Cardiac muscle cell (in vitro differentiated cells and primary cell): ENCODE results near the gene PIK3R2. TPM values are rescaled to one million over a fixed set of nuclear protein-coding genes. Genes with fewer than 3 reads are reported as not detected.
A peak's percentile ranks its signal among the peaks of the same experiment; 100 is the strongest.

ENCODE experiments used
- DNase-seq, 2 donors: peaks; one replicate each; pipeline versions ENCODE4 v3.0.0 to v3.0.0-alpha.2; 2010 to 2017; ENCODE audit warnings: low read depth in 1 of 2, low spot score in 1 of 2
- H3K27ac ChIP-seq: fragments of 200-600 bp; sonication (generic); 2 replicates; pipeline ENCODE4 v1.5.1; 2016
- H3K27me3 ChIP-seq: fragments of 200-600 bp; sonication (generic); 2 replicates; pipeline ENCODE4 v1.6.0; 2016; ENCODE audit warnings: control low read depth
- H3K36me3 ChIP-seq: fragments of 200-600 bp; sonication (generic); 2 replicates; pipeline ENCODE4 v1.5.1; 2016; ENCODE audit warnings: control low read depth
- H3K4me1 ChIP-seq: fragments of 200-600 bp; sonication (generic); 2 replicates; pipeline ENCODE4 v1.8.1; 2017; ENCODE audit warnings: low read depth, mild to moderate bottlenecking, mixed run types
- H3K4me3 ChIP-seq: fragments of 200-600 bp; sonication (generic); 2 replicates; pipeline ENCODE4 v1.5.1; 2016; ENCODE audit warnings: mild to moderate bottlenecking
- H3K9me3 ChIP-seq: fragments of 200-600 bp; sonication (generic); 2 replicates; pipeline ENCODE4 v1.5.1; 2017; ENCODE audit warnings: low read depth, mild to moderate bottlenecking, control low read depth
- polyA plus RNA-seq: library from polyadenylated mRNA; unstranded; fragments of >200 nt; fragmentation: Nextera tagmentation; extraction: Ambion mirVana; gene quantifications from 2 replicates; pipeline ENCODE4 v1.2.1, GENCODE V29; 2016
- total RNA-seq: library from RNA; depleted of rRNA; stranded (reverse); fragments of >200 nt; gene quantifications from 2 replicates; pipeline ENCODE4 v1.2.3, GENCODE V29; 2016
- TF ChIP-seq, protein P1 (sequence below): IDR thresholded peaks from 2 replicates; pipeline ENCODE4 v1.5.1; 2012; ENCODE audit warnings: low read depth, mild to moderate bottlenecking, low read length

PIK3R2 gene
- total and polyA plus RNA-seq, 2 experiments from 2014 or later = 53.8 to 64.7 TPM

DNA sequence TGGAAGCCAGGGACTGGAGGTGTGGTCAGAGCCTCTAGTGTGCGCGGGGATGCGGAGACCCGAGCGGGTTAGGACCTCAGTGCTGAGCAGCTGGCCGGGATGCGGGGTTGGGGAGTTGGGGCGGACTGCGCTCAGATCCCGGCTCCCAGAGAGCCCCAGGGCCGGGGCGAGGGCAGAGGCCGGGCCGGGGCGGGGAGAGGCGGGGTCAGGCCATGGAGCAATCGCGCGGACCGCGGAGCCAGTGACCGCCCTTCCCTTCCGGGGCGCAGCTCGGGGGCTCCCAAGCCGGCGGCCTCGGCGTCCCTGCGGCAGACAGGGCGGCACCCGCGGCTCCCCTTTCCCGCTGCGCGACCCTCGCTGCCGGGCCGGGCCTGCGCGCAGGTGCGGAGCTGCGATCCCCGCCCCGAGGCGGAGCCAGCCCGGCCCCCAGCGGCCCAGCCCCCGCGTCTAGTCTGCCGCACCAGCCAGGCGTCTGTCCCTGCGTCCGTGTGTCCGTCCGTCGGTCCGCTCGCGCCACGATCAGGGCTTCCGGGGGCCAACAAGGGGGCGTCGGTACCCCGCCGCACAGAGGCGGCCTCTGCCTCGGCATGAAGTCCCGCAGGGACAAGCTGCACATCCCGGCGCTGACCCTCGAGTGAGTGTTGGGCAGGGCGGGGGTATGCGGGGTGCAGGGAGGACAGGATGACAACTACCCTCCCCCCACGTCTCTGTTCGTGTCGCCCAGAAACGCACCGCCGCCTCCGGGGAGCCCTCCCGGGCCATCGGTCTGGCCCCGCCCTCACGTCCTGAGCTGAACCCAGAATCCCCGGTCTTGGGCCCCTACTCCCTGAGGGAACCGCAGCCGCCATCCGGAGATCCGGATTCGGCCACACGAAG, 43.0 kb upstream of the PIK3R2 start:
- Histone ChIP-seq H3K9me3 (no peaks in the 10 kb centered on the region), H3K36me3 (no peaks in the 10 kb centered on the region), H3K4me3 (peak overlapping the region; percentile 75), H3K27me3 (no peaks in the 10 kb centered on the region), H3K4me1 (no peaks in the 10 kb centered on the region), H3K27ac (no peak overlapping the region)
- TF ChIP-seq, protein P1, sequence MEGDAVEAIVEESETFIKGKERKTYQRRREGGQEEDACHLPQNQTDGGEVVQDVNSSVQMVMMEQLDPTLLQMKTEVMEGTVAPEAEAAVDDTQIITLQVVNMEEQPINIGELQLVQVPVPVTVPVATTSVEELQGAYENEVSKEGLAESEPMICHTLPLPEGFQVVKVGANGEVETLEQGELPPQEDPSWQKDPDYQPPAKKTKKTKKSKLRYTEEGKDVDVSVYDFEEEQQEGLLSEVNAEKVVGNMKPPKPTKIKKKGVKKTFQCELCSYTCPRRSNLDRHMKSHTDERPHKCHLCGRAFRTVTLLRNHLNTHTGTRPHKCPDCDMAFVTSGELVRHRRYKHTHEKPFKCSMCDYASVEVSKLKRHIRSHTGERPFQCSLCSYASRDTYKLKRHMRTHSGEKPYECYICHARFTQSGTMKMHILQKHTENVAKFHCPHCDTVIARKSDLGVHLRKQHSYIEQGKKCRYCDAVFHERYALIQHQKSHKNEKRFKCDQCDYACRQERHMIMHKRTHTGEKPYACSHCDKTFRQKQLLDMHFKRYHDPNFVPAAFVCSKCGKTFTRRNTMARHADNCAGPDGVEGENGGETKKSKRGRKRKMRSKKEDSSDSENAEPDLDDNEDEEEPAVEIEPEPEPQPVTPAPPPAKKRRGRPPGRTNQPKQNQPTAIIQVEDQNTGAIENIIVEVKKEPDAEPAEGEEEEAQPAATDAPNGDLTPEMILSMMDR = no peak
- DNase-seq = peak in 1 of 2 donors; percentile 62

DNA sequence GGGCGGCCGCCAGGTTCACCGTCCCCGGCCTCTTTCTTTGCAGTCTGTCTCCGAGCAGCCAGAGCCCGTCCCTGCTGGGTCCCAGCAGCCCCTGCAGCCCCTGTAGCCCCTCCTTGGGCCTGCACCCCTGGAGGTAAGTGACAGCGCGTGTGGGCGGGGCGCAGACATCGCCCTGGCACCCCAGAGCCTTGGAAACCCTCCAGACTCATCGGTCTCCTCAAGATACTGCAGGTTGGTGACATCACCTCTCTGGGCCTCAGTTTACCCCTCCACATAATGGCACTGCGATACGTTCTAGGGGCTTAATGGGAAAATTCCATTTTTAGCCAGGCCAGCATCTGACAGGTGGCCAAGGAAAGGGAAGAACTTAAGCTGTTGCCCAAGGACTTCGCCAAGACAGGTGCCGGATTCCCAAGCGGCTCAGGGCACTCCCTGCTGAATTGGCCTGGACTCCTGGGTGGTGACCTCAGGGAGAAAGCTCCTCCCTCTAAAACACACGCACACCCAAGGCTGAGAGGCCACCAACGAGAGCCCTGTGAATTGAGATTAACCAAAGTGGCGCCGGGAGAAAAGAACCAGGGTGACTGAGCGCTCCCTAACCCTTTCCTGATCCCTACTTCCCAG, 42.2 kb upstream of the PIK3R2 start:
- Histone ChIP-seq H3K36me3 (no peaks in the 10 kb centered on the region), H3K27me3 (no peaks in the 10 kb centered on the region), H3K9me3 (no peaks in the 10 kb centered on the region), H3K27ac (no peak overlapping the region), H3K4me3 (peak overlapping the region; percentile 75), H3K4me1 (no peaks in the 10 kb centered on the region)
- no peak for DNase-seq
- TF ChIP-seq, protein P1 = no peak

DNA sequence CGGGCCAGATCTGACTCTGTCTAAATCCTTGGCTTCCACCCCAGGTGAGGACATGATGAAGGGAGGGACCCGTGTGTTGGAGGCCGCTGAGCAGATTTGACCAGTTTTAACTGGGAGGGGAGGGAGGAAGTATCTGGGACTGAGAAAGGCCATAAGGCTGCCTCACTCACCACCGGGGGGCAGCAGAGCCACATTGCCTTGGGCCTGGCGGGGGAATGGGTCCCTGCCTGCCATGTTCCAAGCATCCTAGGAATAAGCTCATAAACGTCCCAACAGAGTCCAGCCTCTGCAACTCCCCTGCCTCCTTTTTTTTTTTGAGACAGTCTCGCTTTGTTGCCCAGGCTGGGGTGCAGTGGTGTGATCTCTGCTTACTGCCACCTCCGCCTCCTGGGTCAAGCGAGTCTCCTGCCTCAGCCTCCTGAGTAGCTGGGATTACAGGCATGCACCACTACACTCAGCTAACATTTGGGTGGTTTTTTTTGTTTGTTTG, 39.9 kb upstream of the PIK3R2 start:
- TF ChIP-seq, protein P1 = peak; percentile 96
- H3K4me1 ChIP-seq = no peaks in the 10 kb centered on the region
- H3K27me3 ChIP-seq = no peaks in the 10 kb centered on the region
- no peaks in the 10 kb centered on the region for H3K36me3 ChIP-seq
- H3K4me3 ChIP-seq = no peak overlapping the region
- H3K9me3 ChIP-seq = no peaks in the 10 kb centered on the region
- no peak overlapping the region for H3K27ac ChIP-seq
- peak; percentile 88 to 89 for DNase-seq

DNA sequence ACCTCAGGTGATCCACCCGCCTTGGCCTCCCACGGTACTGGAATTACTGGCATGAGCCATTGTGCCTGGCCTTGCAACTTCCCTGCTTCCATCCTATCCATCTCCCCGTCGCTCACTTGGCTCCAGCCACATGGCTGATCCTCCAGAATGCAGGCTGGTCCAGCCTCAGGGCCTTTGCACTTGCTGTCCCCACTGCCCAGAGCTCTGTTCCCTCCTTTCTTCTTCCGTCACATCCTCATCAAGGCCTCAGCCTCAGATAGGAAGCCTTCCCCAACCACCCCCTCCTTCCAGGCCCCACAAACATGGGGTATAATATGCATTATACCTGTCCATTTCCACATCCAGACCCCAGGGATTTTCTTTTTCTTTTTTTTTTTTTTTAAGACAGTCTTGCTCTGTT, 39.1 kb upstream of the PIK3R2 start:
- Histone ChIP-seq H3K36me3 (no peaks in the 10 kb centered on the region), H3K4me1 (no peaks in the 10 kb centered on the region), H3K4me3 (no peak overlapping the region), H3K9me3 (no peaks in the 10 kb centered on the region), H3K27ac (no peak overlapping the region), H3K27me3 (no peaks in the 10 kb centered on the region)
- TF ChIP-seq, protein P1 = no peak
- DNase-seq = no peak

DNA sequence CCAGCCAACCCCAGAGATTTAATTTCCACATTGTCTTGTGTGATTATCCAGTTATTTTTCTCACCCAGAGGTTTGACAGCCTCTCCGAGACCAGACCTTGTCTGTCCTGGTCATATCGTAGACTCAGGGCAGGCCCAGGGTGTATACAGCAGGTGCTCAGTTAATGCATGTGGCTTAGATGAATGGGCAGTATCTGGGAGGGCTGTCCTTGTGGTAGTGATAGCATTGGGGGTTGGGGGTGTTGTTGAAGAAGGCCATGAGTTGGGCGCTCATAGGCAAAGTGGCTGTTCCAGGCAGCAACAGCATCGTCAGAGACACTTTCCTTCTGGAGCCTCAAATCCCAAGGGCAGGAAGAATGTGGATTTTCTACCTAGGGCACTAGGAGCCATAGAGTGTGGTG, 38.5 kb upstream of the PIK3R2 start:
- Histone ChIP-seq H3K4me1 (no peaks in the 10 kb centered on the region), H3K27me3 (no peaks in the 10 kb centered on the region), H3K4me3 (no peak overlapping the region), H3K27ac (no peak overlapping the region), H3K36me3 (no peaks in the 10 kb centered on the region), H3K9me3 (no peaks in the 10 kb centered on the region)
- DNase-seq = no peak
- TF ChIP-seq, protein P1 = no peak
